NCI-H446 (cell line): ENCODE measurements around the gene RRAS2.
"Not testable (repeated sequence)": the region's sequence is repeated elsewhere in the genome, so short reads cannot be mapped to it uniquely, and the experiment has no call there.

Source experiments
- DNase-seq, 2 experiments: peaks; one replicate each; lab custom pipeline; 2025; lab: John Stamatoyannopoulos, UW

The RRAS2 gene

DNA sequence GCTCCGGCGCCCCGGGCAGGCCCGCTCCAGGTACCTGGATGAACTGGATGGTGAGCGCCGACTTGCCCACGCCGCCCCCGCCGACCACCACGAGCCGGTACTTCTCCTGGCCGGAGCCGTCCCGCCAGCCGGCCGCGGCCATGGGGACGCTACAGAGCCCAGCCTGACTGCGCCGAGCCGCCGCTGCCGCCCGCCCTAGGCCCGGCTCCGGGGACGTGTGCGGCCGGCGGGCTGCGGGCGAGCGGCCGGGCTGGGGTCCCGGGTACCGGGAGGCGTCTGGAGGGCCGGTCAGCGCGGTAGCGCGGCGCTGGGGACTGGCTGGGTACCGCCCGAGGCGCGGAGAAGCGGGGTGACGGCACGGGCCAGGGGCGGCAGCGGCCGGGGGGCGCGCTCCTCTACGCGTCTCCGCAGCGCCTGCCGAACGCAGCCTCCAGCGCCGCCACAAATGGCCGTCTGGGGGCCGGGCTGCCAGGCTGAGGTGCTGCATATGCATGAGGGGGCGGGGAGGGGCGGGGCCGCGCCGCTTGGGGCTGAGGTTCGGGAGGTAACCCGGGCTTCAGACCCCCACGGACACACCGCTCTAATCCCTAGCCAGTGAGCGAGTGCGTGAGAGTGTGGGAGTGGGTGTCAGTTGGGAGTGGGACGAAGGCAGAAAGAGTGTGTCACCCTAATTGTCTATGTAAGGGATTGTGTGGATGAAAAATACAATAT lies at the start of gene RRAS2:
Gene RRAS2 (minus strand): TSS at position 455 of the 711 bp plus-strand sequence. CDS start 313 bp downstream, at position 142.
- DNase-seq = peak; percentile 38 to 80

- no peak for DNase-seq
These were observed 49.6 kb upstream of the RRAS2 start for GRCh38 chr11:14408612-14409011.

DNA sequence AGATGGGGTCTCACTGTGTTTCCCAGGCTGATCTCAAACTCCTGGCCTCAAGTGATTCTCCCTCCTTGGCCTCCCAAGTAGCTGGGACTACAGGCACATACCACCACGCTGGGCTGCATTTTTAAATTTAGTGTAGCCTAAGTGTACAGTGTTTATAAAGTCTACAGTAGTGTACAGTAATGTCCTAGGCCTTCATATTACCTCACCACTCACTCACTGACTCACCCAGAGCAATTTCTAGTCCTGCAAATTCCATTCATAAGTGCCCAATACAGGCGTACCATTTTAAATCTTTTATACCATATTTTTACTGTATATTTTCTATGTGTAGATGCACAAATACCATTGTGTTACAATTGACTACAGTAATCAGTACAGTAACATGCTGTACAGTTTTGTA lies 47.1 kb upstream of the RRAS2 start:
- DNase-seq = not testable (repeated sequence)

DNA sequence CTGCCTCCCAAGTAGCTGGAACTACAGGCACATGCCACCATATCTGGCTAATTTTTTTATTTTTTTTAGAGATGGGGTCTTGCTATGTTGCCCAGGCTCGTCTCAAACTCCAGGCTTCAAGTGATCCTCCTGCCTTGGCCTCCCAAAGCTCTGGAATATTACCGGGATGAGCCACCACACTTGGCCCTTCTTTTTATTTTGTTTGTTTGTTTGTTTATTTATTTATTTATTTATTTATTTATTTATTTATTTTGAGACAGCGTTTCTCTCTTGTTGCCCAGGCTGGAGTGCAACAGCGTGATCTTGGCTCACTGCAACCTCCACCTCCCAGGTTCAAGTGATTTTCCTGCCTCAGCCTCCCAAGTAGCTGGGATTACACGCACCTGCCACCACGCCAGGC lies 44.5 kb upstream of the RRAS2 start:
- DNase-seq = not testable (repeated sequence)

DNA sequence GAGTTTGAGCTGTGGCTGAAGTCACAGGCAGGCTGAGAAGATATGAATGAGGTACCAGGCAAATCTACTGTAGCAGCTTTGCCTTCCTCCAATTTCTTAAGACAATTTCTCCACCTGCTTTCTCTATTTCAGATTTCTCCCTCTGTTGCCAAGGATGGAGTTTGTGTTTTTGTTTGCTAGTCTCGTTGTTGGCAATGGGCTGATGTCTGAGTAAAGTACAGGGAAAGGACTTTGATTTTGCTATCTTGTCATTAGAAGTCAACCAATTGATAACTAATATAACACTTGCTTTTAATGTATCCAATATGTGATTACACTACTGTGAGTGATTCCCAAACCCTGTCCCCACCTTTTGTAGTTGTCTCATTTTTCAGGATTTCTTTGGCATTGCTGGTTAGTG lies 40.1 kb upstream of the RRAS2 start:
- no peak for DNase-seq

- DNase-seq = no peak
These were observed 37.3 kb upstream of the RRAS2 start for GRCh38 chr11:14396273-14396672.

DNA sequence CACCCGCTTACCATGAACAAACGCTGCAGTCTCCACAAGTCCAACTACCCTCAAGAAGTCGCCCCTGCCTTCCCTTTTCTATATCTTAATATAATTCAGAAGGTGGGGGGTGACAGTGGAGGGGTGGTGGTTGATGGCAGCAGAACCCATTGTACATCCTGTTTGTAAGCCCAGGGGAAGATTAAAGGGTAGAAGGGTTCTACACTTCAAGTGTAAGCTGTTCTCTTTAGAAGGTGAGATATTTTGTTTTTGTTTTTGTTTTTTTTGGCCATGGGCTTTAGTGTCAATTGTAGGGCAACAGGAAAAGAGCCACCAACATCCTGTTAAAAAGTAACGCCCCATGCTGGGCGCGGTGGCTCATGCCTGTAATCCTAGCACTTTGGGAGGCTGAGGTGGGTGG lies 34.9 kb upstream of the RRAS2 start:
- DNase-seq = no peak

DNA sequence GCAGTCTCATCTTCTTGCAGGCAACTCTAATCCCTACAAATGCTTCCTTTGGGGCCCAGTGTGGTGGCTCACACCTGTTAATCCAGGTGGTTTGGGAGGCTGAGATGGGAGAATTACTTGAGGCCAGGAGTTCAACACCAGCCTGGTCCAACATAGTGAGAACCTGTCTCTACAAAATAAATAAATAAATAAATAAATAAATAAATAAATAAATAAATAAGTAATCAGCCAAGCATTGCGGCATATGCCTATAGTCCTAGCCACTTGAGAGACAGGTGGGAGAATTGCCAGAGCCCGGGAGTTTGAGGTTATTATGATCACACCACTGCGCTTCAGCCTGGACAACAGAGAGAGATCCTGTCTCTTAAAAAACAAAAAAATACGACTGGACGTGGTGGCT lies 34.1 kb upstream of the RRAS2 start:
- DNase-seq = no peak

GRCh38 chr11:14390669-14391068 lies 31.7 kb upstream of the RRAS2 start:
- DNase-seq = no peak

GRCh38 chr11:14388352-14388751 lies 29.4 kb upstream of the RRAS2 start:
- no peak for DNase-seq

DNA sequence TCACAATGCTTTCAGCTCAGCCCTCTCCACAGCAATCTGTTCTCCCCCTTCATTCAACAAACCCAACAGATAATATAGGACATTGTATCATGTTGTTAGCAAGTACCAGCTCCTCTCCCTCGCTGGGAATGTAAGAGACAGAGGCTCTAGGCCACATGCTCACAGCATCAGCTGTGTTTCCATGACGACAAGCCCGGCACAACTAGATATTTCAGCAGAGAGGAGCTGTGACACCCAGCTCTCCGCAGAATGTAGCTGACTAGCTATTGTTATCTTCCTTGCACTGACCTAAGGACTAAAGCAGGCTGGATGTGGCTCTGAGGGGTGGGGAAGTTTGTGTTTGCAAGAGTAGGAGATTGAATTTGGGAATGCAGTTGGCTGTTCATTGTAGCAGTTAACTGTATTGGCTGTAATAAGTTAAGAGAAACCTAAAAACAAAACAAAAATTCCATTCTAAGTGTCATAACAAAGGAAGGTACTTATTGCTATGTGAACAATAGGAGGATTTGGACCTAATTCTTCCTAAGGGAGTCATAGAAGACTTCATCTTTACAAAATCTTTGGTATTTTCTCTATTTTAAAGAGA lies 28.0 kb upstream of the RRAS2 start:
- peak in 1 of 2 experiments; percentile 25 for DNase-seq

DNA sequence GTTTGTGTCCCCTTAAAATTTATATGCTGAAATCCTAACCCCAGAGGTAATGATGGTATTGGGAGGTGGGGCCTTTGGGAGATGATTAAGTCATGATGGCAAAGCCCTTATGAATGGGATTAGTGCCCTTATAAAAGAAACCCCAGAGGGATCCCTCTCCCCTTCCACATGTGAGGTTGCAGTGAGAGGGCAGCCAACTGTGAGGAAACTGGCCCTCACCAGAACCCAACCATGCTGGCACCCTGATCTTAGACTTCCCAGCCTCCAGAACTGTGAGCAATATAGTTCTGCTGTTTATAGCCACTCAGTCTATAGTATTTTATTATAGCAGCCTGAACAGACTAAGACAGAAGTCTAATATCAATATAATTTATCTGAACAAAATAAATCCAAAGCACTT lies 27.1 kb upstream of the RRAS2 start:
- no peak for DNase-seq

DNA sequence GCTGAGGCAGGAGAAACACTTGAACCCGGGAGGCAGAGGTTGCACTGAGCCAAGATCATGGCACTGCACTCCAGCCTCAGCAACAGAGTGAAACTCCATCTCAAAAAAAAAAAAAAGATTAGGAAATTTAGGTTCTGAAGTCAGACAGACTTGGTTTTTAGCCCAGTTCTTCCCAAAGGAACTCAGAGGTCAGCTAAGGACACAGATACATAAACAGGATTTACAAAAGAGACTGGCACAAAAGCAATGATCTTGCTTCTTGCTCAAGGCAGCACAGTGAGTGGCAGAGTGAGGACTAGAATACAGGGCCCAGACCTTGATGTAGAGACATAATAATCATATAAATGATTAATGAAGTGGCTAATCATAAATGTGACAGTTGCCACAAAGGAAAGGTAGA lies 25.4 kb upstream of the RRAS2 start:
- DNase-seq = no peak

GRCh38 chr11:14381968-14382367 lies 23.0 kb upstream of the RRAS2 start:
- no peak for DNase-seq

DNA sequence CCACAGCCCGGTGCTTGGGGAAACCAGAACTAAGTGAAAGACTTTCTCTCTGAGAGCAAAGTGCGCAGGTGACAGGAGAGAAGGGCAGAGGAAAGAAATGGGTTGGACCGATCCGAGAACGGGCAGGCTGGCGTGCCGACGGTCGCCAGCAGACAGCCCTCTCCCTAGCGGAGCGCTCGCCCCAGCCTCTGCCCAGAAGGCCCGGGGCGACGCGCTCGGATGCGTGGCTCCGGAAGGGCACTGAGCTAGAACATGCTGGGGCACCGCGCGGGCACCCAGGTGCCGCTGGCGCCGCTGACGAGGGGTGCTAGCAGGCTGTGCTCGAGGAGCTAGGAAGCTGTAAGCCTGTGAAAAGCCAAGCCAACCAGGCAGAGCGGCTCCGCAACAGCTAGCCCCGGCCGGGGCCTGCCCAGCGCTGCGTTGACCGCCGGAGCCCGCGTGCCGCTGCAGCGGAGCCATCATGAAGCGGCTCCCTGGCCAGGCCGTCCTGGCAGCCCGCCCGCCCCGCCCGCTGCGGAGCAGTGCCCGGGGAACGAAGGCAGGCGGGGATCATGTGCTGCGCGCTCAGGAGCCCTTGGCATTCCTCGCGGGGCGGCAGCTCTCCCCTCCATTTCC lies 22.1 kb upstream of the RRAS2 start:
- peak in 1 of 2 experiments; percentile 66 for DNase-seq

GRCh38 chr11:14380125-14380936 lies 21.3 kb upstream of the RRAS2 start:
- DNase-seq = no peak

GRCh38 chr11:14378171-14378570 lies 19.2 kb upstream of the RRAS2 start:
- DNase-seq = no peak

DNA sequence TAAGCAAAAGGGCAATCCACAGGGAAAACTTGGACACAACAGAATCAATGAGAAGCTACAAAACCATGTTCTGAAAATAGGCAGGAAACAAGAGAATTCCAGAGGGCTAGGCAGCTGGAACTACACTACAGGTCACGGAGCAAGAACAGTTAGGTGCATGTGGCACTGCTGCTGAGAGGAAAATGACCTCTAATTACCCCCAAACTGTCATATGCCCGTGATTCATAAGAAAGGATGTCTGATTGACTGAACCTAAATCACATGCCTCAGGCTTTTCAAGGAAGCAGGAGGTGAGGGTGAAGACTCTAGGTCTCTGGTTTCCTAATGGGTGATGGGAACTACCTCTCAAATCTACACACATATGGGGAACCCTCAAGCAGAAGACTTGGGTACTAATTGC lies 17.9 kb upstream of the RRAS2 start:
- no peak for DNase-seq

DNA sequence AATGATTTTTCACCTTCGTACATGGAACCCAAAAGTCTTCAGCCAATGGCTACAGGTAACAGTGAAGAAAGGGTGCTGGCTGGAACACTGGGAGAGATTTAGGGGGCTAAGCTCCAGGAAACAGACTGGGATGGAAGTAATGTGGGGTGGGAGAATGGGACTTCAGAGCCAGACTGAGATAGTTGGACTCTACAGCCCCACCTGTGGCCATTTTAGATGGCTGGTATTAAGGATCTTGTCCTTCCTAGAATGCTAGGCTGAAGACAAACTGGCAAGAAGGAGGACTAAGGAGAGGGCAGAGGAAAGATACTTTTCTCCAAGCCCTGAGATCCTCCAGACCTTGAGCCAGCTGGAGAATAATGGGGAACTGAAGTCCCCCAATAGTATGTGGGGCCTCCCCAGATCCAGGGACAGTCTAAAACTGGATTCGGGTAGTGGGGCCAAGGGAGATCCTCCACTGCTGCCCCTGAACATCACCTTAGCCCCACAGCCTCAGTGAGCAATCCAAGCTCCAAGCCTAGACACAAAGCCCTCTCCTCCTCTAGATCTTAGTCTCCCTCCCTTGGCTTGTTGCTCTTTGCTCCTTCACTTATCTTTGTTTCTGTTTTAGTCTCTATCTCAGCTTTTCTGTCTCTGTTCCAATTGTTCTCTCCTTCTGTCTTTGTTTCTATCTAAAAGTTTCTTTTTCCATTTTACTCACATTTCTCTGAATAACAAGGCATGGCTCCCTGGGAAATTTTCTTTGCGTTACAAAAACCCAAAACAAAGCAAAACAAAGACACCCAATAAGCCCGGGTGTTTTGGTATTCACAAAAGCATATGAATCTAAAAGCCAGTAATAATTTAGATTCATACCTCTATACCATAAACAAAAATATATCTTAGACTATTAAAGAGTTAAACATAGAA lies 16.2 kb upstream of the RRAS2 start:
- no peak for DNase-seq

- DNase-seq = peak in 1 of 2 experiments; percentile 21
These were observed 15.1 kb upstream of the RRAS2 start for GRCh38 chr11:14373941-14374646.

- no peak for DNase-seq
These were observed 13.0 kb upstream of the RRAS2 start for GRCh38 chr11:14372011-14372410.
